GM18508 (cell line): ENCODE measurements around the gene ATP8B1.

Source experiments
- ATAC-seq: cut with Tn5 transposase; IDR thresholded peaks from one replicate; pipeline ENCODE4 v1.9.1; 2021; ENCODE audit warnings: moderate number of reproducible peaks; ENCODE audit not compliant: insufficient read depth, unreplicated experiment

Gene ATP8B1

DNA sequence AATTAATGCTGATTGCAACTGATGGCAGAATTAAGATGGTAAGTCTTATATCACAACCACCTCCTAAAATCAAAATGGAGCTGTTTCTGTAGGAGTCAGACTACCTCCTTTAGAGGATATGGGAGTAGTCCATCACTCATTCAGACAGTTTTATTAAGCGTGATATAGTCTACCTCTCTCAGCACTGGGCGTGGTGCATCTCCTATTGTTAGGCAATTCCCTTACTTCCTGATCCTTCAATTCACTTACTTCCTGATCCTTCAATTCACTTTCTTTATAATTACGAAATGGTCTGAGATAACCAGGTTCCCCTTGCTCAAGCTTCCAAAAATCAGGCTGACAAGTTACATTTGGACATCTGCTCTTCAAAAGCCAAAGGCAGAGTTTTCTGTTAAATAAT, 31.9 kb downstream of the ATP8B1 start:
- ATAC-seq: no peak

DNA sequence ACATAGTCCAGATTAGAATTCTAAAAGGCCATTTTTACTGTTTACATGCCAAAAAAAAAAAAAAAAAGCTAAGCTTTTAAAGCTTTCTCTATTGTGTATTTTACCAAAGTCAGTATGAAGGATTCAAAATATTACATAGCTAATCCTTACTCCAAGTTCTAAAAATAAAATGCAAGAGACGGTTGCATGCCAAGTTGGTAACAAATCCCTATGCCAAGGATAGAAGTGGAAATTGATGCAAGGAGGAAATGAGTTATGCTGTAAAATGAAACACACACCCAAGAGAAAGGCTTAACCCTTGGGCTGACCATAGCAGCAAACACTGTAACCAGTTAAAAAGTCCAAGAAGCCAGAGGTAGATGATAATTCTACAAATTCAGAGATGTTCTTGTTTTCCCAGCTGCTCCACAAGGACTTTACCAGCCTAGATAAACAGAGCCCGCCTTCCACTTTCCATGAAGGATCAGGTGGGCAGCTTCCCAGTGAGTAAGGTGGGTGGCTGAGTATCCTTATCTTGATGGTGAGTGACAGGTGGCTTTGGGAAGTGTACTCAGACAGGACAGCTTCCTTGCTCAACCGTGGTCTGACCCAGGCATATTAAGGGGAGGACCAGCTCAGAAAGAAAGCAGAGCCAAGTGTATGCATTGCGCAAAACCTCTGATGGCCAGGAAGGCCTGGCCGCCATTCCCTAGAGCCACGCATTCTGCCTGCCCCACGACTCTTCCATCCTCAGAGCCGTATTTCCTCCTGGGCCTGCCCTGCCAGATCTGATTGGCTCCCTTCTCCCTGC, 34.4 kb downstream of the ATP8B1 start:
- ATAC-seq: no peak

DNA sequence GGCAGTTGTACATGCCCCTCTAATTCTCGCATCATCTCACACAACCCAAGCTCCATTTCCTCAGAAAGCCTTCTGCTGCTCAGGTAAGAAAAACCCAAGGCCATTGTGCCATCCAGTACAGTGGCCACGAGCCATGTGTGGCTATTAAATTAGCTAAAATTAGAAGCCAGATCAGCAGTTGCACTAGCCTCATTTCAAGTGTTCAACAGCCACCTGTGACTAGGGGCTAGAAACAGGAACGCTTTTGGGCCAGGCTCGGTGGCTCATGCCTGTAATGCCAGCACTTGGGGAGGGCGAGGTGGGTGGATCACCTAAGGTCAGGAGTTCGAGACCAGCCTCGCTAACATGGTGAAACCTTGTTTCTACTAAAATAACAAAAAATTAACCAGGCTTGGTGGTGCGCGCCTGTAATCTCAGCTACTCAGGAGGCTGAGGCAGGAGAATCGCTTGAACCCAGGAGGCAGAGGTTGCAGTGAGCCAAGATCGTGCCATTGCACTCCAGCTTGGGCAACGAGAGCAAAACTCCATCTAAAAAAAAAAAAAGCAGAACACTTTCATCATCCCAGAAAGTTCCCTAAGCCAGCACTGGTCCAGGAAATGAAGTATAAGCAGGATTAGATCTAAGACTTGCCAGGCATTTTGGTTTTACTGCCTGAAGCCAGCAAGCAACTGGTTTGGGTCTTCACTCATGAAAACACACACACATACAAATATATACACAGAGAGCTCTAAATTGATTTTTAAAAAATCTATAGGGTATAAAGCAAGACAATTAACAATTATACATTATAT, 35.7 kb downstream of the ATP8B1 start:
- no peak for ATAC-seq

DNA sequence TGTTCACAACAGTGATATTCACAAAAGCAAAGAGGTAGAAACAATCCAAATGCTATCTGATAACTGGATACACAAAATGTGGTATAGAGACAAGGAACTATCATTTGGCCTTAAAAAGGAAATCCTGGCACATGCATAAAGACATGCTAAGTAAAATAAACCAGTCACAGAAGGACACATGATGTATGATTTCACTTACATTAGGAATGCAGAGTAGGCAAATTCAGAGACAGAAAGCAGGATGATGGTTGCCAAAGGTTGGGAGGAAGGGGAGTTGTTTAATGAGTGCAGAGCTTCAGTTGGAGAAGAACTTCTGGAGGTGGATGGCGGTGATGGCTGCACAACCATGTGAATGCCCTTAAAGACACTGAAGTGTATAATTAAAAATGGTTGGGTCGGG, 38.1 kb downstream of the ATP8B1 start:
- ATAC-seq: no peak

DNA sequence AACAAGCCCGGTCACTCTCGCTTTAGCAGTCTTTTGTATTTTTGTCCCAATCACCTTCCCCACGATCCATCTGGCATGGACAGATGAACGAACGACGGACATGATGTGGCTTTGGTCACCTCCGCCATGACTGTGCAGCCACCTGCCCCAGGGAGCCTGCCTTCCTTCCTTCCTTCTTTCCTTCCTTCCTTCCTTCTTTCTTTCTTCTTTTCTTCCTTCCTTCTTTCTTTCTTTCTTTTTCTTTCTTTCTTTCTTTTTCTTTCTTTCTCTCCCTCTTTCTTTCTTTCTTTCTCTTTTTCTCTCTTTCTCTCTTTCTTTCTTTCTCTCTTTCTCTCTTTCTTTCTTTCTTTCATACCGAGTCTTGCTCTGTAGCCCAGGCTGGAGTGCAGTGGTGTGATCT, 39.0 kb downstream of the ATP8B1 start:
- no peak for ATAC-seq

DNA sequence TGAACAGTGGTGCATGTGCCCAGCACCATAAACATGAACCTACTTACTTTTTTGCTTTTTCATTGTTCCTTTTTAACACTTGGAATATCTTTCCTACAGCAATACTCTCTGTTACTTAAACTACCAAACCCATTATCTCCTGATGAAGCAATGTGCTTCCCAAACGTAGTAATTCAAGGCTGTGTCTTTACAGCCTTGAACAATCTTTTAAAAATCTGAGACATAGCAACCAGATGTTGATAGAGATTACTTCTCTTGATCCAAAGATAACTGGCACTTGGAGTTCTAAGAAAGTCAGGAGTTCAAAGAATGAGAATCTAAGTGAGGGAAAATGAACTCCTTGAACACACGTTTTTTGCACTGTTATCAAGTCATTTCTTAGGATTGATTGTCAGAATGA, 40.4 kb downstream of the ATP8B1 start:
- no peak for ATAC-seq

DNA sequence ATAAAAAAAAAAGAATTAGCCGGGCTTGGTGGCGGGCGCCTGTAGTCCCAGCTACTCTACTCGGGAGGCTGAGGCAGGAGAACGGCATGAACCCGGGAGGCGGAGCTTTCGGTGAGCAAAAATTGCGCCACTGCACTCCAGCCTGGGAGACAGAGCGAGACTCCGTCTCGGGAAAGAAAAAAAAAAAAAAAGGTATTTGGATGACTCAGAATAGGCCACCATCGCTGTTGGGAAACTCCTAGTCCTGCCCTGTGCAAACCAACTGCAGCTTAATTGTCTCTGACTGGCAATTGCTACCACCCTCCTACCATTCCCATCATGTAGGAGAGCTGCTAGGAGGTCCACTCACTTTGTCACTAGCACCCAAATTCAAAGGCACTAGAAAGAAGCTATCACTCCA, 43.5 kb downstream of the ATP8B1 start:
- ATAC-seq: no peak

DNA sequence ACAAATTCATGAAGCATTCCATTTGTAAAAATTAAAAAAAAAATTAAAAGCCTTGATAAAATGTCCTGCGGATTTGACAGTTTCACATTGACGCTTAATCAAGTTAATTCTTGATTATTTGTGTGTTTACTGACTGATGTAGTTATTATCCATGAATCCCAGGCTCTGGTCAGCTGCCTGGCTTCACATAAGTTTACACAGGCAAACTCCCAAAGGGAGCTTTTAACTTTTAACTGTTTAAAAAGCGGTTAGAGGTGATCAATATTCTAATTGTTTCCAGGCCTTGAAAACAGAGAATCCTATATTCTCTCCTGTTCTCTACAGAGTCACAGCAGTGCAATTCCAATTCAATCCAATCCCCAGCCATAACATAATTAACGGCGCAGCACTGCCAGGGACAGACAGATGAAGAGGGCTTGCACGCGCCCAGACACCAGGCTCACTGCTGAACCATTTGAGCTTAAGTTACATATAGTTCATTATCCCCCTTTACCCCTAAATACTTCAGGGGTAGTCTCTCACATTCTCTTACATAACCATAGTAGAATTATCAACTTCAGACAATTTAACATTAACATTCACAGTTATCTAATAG, 47.5 kb downstream of the ATP8B1 start:
- no peak for ATAC-seq

DNA sequence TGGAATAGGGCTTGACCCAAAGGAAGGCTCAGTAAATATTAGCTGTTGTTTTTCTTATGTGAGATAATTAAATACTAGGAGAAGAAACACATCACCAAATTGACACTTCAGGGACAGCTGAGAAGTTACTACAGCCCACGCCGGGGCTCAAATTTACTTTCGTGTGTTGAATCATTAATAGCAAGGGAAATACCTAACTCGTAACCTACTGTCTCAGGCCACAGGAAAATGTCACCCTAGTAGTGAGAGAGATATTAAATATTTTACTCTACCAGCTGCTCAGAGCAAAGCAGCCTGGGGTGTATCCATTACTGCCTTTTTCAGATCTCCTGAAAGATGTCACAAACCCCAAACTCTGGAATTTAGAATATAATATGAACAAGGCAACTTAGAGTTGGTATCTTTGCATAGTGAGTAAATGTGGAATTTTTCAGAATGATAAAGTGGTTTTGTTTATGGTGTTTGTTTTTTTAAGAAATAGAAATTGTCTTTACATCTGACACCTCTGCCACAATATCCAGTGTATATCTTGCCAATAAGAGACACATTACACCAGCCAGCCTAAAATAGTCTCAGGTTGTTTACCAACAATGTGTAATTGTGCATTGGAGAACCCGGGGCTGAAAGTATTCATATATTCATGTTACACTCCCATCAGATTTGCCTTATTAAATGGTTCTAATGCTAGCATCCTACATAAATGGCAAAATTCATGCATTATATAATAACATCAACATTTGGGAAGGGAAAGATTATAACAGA, 48.4 kb downstream of the ATP8B1 start:
- ATAC-seq: peak; percentile 95

DNA sequence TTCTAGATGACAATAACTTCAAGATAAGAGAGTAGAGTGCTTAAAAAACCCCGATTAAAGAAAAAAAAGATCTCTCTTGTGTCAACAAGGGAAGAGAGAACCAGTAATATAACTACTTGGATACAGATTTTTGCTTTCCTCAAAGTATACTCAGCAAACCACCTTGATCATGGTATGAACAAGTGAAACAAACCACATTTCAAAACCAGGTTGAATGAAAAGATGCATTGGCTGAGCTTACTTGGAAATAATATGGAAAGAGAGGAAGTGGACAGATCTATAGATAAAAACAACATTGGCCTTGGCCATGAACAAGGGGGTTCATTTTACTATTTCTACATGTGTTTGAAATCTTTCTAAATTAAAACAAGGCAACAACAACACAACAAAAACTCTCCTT, 50.1 kb downstream of the ATP8B1 start:
- no peak for ATAC-seq

DNA sequence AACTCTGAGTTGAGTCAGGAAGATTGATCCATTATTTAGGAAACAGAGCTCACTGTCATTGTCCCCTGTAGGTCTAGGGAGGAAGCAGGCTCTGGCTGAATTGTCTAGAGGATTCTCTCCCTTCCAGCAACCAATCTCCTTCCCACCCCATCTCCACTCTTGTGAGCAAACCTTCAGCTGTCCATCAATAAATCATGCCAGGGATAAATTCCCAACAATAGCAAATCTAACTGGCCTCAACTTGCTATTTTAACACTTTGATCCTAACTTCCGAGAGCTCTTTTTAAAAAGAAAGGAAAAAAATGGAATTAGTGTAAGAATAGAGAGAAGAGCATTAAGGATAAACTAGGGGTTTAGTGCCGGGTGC, 53.5 kb downstream of the ATP8B1 start:
- no peak for ATAC-seq

DNA sequence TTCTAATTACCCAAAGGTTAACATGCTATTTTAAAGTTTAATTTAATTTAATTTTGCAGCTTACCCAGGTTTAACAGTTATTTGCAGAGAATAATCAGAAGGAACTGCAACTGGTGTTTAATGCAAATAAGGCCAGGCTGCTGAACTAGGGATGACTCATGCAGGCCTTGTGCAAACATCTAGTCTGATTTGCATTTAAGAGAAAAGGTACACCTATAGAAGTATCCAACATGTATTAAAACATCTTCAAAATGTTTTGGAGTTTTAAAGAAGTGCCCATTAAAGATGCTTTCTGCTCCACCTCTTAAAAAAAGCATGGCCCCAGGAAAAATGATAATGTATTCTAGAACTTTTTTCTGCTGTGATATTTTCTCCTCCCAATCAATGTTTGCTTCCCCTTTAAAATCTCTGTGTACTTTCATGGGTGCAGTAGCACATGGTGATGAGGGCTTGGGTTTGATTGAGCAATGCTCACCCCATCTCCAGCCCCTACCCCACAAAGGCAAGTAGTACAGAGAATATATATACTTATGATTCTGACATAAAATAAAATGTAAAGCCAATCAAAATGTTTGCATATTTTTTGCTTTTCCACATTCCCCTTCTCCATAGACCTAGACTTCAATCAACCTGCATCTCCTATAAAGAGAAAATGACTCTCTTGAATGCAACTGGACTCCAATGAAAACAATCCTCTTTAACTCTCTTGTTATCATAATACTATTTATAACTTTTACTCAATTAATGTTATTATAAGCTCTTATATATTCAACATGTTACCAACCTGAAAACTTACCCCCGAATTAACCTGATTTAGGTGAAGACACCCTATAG, 54.1 kb downstream of the ATP8B1 start:
- ATAC-seq: peak; percentile 69

DNA sequence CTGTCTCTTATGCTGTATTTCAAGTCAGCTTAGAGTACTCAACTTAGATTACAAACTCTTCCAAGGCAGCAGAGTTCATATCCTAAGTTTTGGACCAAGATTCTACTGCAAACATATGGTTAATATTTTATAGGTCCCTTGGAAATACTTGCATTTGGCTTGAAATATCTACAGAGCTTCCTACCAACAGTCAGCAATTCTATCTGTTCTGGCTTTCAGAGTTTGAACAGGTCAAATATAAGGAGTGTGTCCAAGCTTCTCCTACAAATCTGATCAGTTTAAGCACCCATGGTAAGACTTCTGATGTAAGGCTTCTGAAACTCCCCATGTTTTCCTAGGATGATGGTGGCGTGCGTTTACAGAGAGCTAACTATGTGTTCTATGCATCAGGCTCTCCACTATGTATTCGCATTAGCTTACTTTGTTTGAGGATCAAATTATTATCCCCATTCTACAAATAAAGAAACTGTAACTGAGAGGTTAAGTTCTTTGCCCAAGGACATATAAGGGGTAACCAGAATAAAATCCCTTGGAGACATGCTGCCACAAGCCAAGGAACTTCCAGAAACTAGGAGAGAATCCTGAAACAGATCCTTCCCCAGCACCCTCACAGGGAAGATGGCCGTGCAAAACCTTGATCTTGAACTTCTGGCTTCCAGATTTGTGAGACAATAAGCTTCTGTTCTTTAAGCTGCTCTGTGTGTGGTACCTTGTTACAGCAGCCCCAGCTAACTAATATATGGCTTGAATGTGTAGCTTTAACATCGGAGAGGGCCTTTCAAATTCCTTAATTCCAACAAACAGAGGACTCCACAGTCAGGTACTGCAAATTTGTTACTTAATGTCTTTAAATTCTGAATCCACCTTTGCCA, 55.1 kb downstream of the ATP8B1 start:
- ATAC-seq: no peak

DNA sequence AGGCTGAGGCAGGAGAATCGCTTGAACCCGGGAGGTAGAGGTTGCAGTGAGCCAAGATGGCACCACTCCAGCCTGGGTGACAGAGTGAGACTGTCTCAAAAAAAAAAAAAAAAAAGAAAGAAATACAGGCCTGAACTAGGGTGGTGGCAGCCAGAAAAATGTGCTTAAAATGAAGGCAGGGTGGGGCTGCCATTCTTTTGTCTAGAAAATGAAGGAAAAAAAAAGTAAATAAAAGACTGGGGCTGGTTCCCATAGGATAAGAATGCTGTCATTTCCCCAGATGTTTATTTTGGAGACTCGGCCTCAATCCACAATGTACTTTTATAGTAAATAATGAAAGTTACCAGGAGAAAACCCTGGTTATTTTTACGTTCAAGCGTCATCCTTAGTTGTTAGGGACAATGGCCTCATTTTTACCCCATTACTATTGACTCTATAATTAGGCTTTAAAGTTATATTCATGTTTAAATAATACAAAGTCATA, 58.9 kb downstream of the ATP8B1 start:
- no peak for ATAC-seq

DNA sequence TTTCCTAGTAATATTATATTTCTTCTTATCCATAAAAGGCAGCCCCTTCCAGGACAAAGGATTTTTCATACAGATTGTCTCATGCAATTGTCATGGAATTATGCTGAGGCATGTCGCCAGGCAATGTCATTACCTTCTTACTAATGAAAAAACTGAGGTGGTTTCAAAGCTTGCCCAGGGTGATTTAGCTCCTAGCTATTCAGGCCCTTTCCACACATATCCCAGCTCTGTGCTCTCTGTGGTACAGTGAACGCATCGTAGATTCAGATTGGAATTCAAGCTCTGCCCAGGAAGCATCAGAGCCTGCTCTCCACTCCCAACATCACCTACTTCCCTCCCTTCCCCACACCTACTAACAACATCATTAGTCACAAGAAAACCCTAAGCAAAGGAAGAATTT, 60.1 kb downstream of the ATP8B1 start:
- ATAC-seq: no peak

DNA sequence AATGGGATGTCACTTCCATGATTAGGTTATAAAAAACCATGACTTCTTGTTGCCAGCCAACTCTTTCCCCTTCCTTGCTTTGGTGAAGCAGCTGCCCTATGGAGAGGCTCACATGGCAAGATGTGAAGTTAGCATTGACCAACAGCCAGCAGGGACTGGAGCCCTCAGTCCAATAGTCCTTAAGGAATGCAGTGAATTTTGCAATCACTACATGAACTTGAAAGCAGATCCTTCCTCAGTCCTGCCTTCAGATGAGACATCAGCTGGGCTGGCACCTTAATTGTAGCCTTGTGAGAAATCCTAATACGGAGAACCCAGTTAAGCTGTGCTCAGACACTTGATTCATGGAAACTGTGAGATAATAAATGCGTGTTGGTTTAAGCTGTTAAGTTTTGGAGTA, 61.8 kb downstream of the ATP8B1 start:
- ATAC-seq: no peak

DNA sequence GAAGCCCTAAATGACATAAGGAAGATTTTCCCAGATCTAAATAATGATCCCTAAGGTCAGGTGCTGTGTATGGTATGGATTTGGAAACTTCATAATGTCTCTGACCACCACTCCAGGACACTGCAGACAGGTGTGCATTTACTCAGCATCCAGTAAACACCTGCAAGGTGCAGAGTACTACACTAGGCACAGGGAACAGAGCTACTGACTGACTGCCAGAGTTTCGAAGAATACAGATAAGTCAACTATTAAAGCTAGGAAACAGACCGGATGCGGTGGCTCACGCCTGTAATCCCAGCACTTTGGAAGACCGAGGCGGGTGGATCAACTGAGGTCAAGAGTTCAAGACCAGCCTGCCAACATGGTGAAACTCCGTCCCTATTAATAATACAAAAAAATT, 65.0 kb downstream of the ATP8B1 start:
- ATAC-seq: no peak

DNA sequence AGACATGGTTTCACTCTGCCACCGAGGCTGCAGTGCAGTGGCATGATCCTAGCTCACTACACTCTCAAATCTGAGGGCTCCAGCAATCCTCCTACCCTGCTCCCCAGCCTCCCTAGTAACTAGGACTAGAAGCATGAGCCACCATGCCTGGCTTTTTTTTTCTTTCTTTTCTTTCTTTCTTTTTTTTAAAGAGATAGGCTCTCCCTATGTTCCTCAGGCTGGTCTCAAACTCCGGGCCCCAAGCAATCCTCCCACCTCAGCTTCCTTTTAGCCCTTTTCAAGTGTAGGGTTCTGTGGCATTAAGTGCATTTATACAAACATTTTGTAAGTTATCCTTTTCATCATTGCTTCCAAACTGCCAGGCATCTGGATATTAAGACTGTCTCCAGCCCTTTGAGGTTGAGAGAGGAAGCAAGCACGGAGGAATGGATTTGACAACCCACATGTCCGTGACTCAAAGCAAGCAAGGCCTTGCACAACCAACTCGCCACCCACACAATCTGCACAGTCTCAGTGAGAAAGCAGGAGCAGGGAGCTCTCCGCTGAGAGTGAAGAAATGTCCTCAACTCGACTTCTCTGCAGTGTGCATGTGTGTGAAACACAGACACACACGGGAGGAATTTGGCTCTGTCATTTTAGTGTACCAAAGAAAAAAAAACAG, 65.6 kb downstream of the ATP8B1 start:
- ATAC-seq: no peak
